Measurements from ENCODE around the gene DENND1C.
"Not testable (repeated sequence)": the region's sequence is repeated elsewhere in the genome, so short reads cannot be mapped to it uniquely, and the experiment has no call there.

Gene DENND1C

GRCh38 chr19:6457958-6458694, 23.5 kb downstream of the DENND1C start:
- DNase-seq (ENCODE audit: low read depth in 2 of 2): no peak

GRCh38 chr19:6455924-6456323, 25.7 kb downstream of the DENND1C start:
- DNase-seq (ENCODE audit: low read depth in 2 of 2): no peak

- DNase-seq (ENCODE audit: low read depth in 2 of 2): no peak
Observed at GRCh38 chr19:6453951-6454565, 27.5 kb downstream of the DENND1C start.

GRCh38 chr19:6452899-6453298, 28.7 kb downstream of the DENND1C start:
- DNase-seq (ENCODE audit: low read depth in 2 of 2): no peak

- no peak for DNase-seq (ENCODE audit: low read depth in 2 of 2)
Observed at GRCh38 chr19:6452223-6452614, 29.4 kb downstream of the DENND1C start.

GRCh38 chr19:6451583-6452222, 29.9 kb downstream of the DENND1C start:
- no peak for DNase-seq (ENCODE audit: low read depth in 2 of 2)

- DNase-seq (ENCODE audit: low read depth in 2 of 2): no peak
Observed at GRCh38 chr19:6450166-6450565, 31.4 kb downstream of the DENND1C start.

GRCh38 chr19:6448045-6448444, 33.5 kb downstream of the DENND1C start:
- DNase-seq (ENCODE audit: low read depth in 2 of 2): no peak

GRCh38 chr19:6446452-6446851, 35.1 kb downstream of the DENND1C start:
- no peak for DNase-seq (ENCODE audit: low read depth in 2 of 2)

GRCh38 chr19:6443986-6444385, 37.6 kb downstream of the DENND1C start:
- no peak for DNase-seq (ENCODE audit: low read depth in 2 of 2)

- DNase-seq (ENCODE audit: low read depth in 2 of 2): no peak
Observed at GRCh38 chr19:6442087-6442688, 39.4 kb downstream of the DENND1C start.

- DNase-seq (ENCODE audit: low read depth in 2 of 2): no peak
Observed at GRCh38 chr19:6440905-6441304, 40.7 kb downstream of the DENND1C start.

GRCh38 chr19:6439743-6440142, 41.8 kb downstream of the DENND1C start:
- DNase-seq (ENCODE audit: low read depth in 2 of 2): no peak

- no peak for DNase-seq (ENCODE audit: low read depth in 2 of 2)
Observed at GRCh38 chr19:6433663-6434062, 47.9 kb downstream of the DENND1C start, which contains the start of gene SLC25A41. SLC25A41 (minus strand) TSS chr19:6433763; CDS start chr19:6433693, 70 bp downstream.

GRCh38 chr19:6433165-6433564, 48.4 kb downstream of the DENND1C start:
- DNase-seq (ENCODE audit: low read depth in 2 of 2): no peak

GRCh38 chr19:6431891-6432290, 49.7 kb downstream of the DENND1C start:
- DNase-seq (ENCODE audit: low read depth in 2 of 2): no peak

GRCh38 chr19:6429419-6430221, 52.0 kb downstream of the DENND1C start:
- DNase-seq (ENCODE audit: low read depth in 2 of 2): no peak

- DNase-seq (ENCODE audit: low read depth in 2 of 2): not testable (repeated sequence)
Observed at GRCh38 chr19:6428692-6429418, 52.7 kb downstream of the DENND1C start.

GRCh38 chr19:6427131-6427530, 54.5 kb downstream of the DENND1C start:
- no peak for DNase-seq (ENCODE audit: low read depth in 2 of 2)

- no peak for DNase-seq (ENCODE audit: low read depth in 2 of 2)
Observed at GRCh38 chr19:6425732-6426620, 55.6 kb downstream of the DENND1C start.
